ENCODE results near the gene MTMR11.

DNA sequence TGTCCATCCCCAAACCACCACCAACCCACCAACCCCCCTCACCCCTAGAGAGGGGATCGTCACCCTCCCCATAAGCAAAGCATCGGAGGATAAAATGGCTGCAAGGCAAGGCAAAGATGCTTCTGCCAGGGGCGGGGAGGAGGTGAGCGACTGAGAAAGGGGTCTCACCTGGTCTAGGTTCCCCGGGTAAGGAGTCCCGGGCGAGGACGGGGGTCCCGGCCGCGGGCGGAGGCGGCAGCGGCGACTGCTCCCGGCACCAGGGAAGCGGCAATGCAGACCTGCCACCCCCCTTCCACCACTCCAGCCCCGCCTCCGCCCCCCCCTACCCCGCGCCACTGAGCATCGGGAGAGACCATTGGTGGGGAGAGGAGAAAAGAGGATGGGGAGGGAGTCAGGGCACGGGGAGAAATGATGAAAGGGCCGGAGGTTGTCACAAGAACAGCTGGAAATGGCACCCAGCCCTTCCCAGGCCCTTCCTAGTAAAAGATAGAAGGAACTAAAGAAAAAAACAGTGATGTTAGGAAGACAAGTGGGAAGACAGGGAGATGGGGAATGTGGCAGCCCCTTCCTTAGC is 19.0 kb downstream of the MTMR11 start, which contains the start of gene SV2A:
- TF ChIP-seq CTCF (IDR thresholded peaks at IDR 0.05; ENCODE audit: borderline replicate concordance, extremely low read depth, low read length, poor library complexity, severe bottlenecking) (no peak), EZH2 (IDR thresholded peaks at IDR 0.05; ENCODE audit: borderline replicate concordance, low read depth, low read length, severe bottlenecking) (no peak)

All from DND-41 (cell line).